Measurements from ENCODE around the gene DPP7. TPM values are rescaled to one million over a fixed set of nuclear protein-coding genes. Genes with fewer than 3 reads are reported as not detected.
A peak's percentile ranks its signal among the peaks of the same experiment; 100 is the strongest.

DPP7 gene
- total RNA-seq, 1 donor from 2014 or later = 153 TPM

- ATAC-seq (ENCODE audit: poor library complexity) (no peak), DNase-seq (no peak)
- intact Hi-C loops (cut with DNase I) = no loop called here
Measured at GRCh38 chr9:137079401-137079787, 35.1 kb downstream of the DPP7 start.

- intact Hi-C loops (cut with DNase I) = no loop called here
- ATAC-seq (ENCODE audit: poor library complexity) = no peak
Measured at GRCh38 chr9:137078701-137079400, 35.7 kb downstream of the DPP7 start.

DNA sequence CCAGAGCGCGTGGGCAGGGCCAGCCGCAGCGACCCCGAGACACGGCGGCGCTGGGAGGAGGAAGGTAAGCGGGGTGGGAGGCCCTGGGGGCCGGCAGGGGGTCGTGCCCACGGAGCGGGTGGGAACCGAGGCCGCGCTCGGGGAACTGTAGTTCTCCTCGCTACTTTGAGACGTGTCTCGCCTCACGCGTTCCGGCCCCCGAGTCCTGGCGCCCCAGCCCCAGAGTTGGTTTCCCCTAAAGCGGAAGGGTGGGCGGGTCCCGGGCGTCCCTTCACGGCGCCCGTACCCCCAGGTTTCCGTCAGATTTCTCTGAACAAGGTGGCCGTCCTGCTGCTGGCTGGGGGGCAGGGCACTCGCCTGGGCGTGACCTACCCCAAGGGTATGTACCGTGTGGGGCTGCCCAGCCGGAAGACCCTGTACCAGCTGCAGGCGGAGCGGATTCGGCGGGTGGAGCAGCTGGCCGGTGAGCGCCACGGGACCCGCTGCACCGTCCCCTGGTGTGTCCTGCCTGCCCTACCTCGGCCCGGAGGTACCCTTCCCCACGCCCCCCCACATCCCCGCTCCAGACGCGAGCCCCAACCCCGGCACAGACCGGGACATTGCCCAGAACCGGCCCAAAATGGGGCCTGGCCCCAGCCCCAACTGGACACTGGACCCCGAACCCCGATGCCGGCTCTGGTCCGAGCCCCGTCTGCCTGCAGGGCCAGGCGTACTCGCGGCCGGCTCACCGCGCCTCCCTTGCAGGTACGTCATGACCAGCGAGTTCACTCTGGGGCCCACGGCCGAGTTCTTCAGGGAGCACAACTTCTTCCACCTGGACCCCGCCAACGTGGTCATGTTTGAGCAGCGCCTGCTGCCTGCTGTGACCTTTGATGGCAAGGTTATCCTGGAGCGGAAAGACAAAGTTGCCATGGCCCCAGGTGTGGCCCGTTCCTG lies 36.5 kb downstream of the DPP7 start:
- intact Hi-C loops (cut with DNase I) = no loop called here
- DNase-seq (peak; percentile 67), ATAC-seq (ENCODE audit: poor library complexity) (peak; percentile 6)

More at GRCh38 chr9:137078701-137079400, 35.7 kb downstream of the DPP7 start:
- DNase-seq = no peak

DNA sequence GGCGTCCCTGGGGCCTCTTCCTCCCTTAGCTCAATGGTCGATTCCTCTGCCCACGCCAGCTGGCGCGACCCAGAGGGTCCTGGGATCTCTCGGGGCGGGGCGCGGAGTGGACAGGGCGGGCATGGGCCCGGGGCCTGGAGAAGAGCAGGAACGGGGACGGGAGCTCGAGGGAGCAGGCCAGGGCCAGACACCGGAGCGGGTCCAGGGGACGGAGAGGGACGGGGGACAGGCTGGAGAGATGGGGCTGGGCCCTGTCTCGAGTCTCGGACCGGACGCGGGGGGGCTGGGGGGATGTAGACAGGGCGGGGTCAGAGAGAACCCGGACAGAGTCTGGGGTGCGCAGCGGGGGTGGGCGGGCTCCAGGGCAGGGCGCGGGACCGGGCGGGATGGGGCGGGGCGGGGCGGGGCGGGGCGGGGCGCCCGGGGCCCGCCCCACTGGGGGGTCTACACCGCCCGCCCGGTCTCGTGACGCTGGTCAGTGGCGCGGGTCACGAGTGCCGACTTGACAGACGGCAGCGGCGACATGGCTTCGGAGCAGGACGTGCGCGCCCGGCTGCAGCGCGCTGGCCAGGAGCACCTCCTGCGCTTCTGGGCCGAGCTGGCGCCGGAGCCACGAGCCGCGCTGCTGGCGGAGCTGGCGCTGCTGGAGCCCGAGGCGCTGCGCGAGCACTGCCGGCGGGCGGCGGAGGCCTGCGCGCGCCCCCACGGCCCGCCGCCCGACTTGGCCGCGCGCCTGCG lies 37.4 kb downstream of the DPP7 start, which contains the start of gene UAP1L1:
Gene UAP1L1 (plus strand): TSS at position 508 of the 738 bp plus-strand sequence. CDS start 16 bp downstream, at position 524.
- ATAC-seq (ENCODE audit: poor library complexity) (peak; percentile 77), DNase-seq (peak; percentile 90)
- intact Hi-C loops (cut with DNase I) = no loop called here

- intact Hi-C loops (cut with DNase I) = no loop called here
- DNase-seq = no peak
- ATAC-seq (ENCODE audit: poor library complexity) = no peak
Measured at GRCh38 chr9:137076636-137077009, 37.9 kb downstream of the DPP7 start.

DNA sequence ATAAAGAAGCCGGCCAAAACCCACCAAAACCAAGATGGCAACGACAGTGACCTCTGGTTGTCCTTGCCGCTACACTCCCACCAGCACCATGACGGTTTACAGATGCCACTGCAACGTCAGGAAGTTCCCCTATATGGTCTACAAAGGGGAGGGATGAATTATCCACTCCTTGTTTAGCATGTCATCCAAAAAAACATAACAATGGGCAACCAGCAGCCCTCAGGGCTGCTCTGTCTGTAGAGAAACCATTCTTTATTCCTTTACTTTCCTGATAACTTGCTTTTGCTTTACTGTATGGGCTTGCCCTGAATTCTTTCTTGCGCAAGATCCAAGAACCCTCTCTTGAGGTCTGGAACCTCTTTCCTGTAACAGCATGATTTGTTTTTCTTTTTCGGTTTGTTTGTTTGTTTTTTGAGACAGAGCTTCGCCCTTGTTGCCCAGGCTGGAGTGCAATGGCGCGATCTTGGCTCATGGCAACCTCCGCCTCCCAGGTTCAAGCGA lies 39.2 kb downstream of the DPP7 start:
- intact Hi-C loops (cut with DNase I) = no loop called here
- ATAC-seq (ENCODE audit: poor library complexity) = no peak
- no peak for DNase-seq

DNA sequence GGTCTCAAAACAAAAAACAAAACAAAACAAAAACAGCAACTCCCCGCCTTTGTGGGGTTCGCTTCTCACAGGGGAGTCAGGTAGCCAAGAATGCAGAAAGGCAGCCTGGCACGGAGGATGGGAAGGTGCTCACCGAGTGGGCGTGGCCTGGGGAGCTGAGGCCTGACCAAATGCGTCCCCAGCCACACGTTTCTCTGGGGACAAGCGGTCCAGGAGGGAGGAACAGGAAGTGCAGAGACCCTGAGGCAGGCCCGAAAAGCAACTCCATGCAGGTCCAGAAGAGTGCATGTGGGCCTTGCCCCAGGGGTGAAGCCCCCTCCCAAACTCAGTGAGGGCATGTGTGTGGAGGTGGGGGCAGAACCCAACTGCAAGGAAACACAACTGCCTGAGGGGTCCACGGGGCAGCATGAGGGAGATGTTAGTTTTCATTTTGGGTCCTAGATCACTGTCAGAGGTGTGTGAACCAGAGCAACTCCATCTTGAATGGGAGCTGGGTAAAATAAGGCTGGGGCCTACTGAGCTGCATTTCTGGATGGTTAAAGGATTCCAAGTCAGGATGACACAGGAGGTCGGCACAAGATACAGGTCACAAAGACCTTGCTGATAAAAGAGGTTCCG lies 39.8 kb downstream of the DPP7 start:
- intact Hi-C loops (cut with DNase I) = no loop called here
- ATAC-seq (ENCODE audit: poor library complexity) (no peak), DNase-seq (no peak)

DNA sequence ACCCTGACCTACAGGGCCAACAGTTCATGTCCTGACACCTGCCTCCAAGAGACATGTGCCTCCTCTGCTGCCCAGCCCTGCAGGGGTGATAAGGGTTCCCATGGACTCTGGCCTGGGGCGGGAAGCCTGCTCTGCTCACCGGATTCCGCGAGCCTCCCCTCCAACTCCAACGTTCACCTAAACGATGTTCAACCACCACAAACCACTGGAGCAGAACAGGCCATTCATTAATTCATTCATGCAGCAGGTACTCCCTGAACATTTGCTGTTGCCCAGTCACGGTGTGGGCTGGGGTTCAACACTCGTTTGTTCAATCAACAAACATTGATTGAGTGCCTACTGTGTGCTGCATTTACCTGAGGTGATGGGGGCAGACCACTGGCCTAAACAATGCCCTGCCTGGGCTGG lies 40.5 kb downstream of the DPP7 start:
- intact Hi-C loops (cut with DNase I) = no loop called here
- no peak for DNase-seq

DNA sequence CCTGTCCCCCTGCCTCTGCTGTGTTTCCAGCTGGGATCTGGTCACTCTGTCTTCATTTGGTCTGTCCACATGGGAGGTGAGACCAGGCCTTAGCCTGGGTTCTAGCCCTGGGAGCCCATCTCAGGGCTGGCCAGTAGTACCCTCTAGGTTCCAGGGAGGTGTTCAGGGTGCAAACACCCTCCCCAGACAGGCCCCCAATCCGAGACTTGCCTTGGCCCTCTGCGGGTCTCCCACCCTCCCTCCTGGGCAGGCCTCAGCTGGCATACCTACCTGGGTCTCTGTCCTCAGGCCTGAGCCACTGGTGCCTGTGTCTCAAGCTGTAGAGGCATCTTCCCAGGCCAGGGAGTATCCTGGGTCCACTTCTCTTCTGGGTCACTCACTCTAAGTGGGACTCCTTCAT lies 43.3 kb downstream of the DPP7 start:
- intact Hi-C loops (cut with DNase I) = no loop called here
- no peak for ATAC-seq (ENCODE audit: poor library complexity)
- no peak for DNase-seq

More for the DNA sequence above, 40.5 kb downstream of the DPP7 start:
- ATAC-seq (ENCODE audit: poor library complexity) = no peak

- DNase-seq (peak; percentile 77), ATAC-seq (ENCODE audit: poor library complexity) (peak; percentile 51)
- intact Hi-C loops (cut with DNase I) = no loop called here
Measured at GRCh38 chr9:137070906-137071275, 43.6 kb downstream of the DPP7 start.

- intact Hi-C loops (cut with DNase I) = no loop called here
- DNase-seq = peak; percentile 94
Measured at GRCh38 chr9:137070201-137070905, 44.2 kb downstream of the DPP7 start, which contains the start of gene SAPCD2. SAPCD2 (minus strand) TSS chr9:137070557; CDS start chr9:137070460, 97 bp downstream.

GRCh38 chr9:137069508-137070091 lies 44.9 kb downstream of the DPP7 start:
- ATAC-seq (ENCODE audit: poor library complexity) = no peak
- DNase-seq = peak; percentile 35
- intact Hi-C loops (cut with DNase I) = no loop called here

More at GRCh38 chr9:137070201-137070905, 44.2 kb downstream of the DPP7 start, which contains the start of gene SAPCD2:
- peak; percentile 95 for ATAC-seq (ENCODE audit: poor library complexity)

- no peak for ATAC-seq (ENCODE audit: poor library complexity)
- peak; percentile 40 for DNase-seq
- intact Hi-C loops (cut with DNase I) = no loop called here
Measured at GRCh38 chr9:137068539-137069507, 45.7 kb downstream of the DPP7 start.

GRCh38 chr9:137067860-137068538 lies 46.5 kb downstream of the DPP7 start:
- ATAC-seq (ENCODE audit: poor library complexity) (peak; percentile 48), DNase-seq (peak; percentile 85)
- intact Hi-C loops (cut with DNase I) = no loop called here

DNA sequence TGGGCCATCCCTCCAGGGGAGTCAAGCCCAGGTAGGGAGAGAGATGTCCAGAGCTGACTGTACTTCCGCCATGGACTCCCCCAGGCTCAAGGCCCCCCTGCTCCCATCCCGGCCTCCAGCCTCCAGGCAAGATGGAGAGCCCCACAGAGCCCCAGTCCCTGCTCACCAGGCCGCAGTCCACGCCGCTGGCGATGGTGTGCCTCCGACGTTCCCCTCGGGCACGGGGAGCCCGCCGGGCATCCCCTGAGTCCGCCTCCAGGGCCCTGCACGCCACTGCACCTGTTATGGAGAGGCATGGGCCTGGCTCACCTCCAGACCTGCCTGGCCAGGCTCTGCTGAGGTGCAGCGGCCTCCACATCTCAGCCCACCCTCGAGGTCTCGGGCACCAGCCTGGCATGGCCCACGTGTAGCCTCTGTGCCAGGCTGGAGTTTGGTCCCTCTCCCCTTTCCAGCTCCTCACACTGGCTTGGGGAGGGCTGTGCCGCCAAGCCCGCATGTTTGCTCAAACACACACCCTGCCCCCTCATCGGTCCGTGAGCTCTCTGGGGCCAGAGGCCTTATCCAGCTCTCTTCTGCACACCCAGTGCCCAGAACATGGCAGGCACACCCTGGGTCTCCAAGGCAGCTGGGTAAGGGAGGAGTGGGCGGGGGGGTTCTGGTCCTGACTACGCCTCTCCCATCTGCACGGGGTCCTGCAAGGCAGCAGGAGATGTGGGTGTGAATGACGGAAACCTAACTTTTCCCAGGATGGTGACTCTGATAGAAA lies 48.3 kb downstream of the DPP7 start:
- DNase-seq = no peak
- intact Hi-C loops (cut with DNase I) = no loop called here
- no peak for ATAC-seq (ENCODE audit: poor library complexity)

All from Right ventricle myocardium superior (tissue), 1 donor.